H1 (cell line): ENCODE results near the gene SYNGR3. TPM values are rescaled to one million over a fixed set of nuclear protein-coding genes. Genes with fewer than 3 reads are reported as not detected.

Source experiments
- CTCF ChIA-PET: fragments of 300-600 bp; sonication (Branson Sonifier 250); formaldehyde crosslinking; loops from one replicate; lab custom pipeline; 2021; ENCODE audit not compliant: partially characterized antibody; lab: Charles Lee
- POLR2A ChIA-PET: fragments of 300-600 bp; sonication (Branson Sonifier 250); formaldehyde crosslinking; loops from one replicate; lab custom pipeline; 2021; ENCODE audit warnings: inconsistent platforms; ENCODE audit not compliant: partially characterized antibody; lab: Charles Lee
- DNase-seq, 2 experiments: peaks; one replicate each; pipeline versions ENCODE4 v3.0.0 to v3.0.0-alpha.2; 2010 to 2022; ENCODE audit warnings: low spot score in 2 of 2, low read depth in 1 of 2, mixed read lengths in 1 of 2
- FAIRE-seq: peaks from 2 replicates; lab custom pipeline; 2011; peaks lifted over from hg19 to GRCh38; lab: Jason Lieb, UNC
- H2AFZ ChIP-seq: 2 replicates; pipeline ENCODE4 v1.8.1; 2012; ENCODE audit warnings: low read length, inconsistent platforms
- H2AK5ac ChIP-seq: 2 replicates; pipeline ENCODE4 v1.6.1; 2013; ENCODE audit warnings: low read depth, low read length
- H2BK120ac ChIP-seq: replicated peaks from 2 replicates; pipeline ENCODE3; 2013; ENCODE audit warnings: low read depth, low read length, inconsistent platforms
- H2BK12ac ChIP-seq: 2 replicates; pipeline ENCODE4 v1.6.1; 2013; ENCODE audit warnings: low read depth, low read length
- H2BK15ac ChIP-seq: 2 replicates; pipeline ENCODE4 v1.6.1; 2013; ENCODE audit warnings: low read length
- H2BK20ac ChIP-seq: 2 replicates; pipeline ENCODE4 v1.6.1; 2013; ENCODE audit warnings: low read length
- H2BK5ac ChIP-seq: 2 replicates; pipeline ENCODE4 v1.6.1; 2013; ENCODE audit warnings: low read depth, low read length
- H3K14ac ChIP-seq: 2 replicates; pipeline ENCODE4 v1.6.1; 2013; ENCODE audit warnings: inconsistent platforms; ENCODE audit not compliant: insufficient read length
- H3K18ac ChIP-seq: 2 replicates; pipeline ENCODE4 v1.6.1; 2013; ENCODE audit warnings: low read length; ENCODE audit errors: extremely low read depth
- H3K23ac ChIP-seq: 2 replicates; pipeline ENCODE4 v1.6.1; 2013; ENCODE audit warnings: inconsistent platforms; ENCODE audit not compliant: insufficient read length
- H3K23me2 ChIP-seq: 2 replicates; pipeline ENCODE4 v1.6.1; 2013; ENCODE audit warnings: low read depth, low read length
- H3K27ac ChIP-seq: 2 replicates; pipeline ENCODE4 v1.6.1; 2011; ENCODE audit warnings: low read depth, low read length, inconsistent platforms
- H3K27me3 ChIP-seq, 4 experiments: replicated peaks in 1 of 4; 1 replicate in 1 of 4; 2 replicates in 3 of 4; pipeline versions ENCODE4 v1.6.1 to v1.8.1; 2011 to 2013; ENCODE audit warnings: low read length in 3 of 4, mild to moderate bottlenecking in 3 of 4, inconsistent platforms in 2 of 4, mixed read lengths in 2 of 4, moderate library complexity in 1 of 4; ENCODE audit not compliant: control insufficient read depth in 3 of 4, insufficient read depth in 3 of 4; ENCODE audit errors: extremely low read depth in 1 of 4
- H3K36me3 ChIP-seq, 4 experiments: 2 replicates each; pipeline versions ENCODE4 v1.6.1 to v1.8.1; 2011 to 2013; ENCODE audit warnings: mild to moderate bottlenecking in 4 of 4, low read length in 3 of 4, moderate library complexity in 2 of 4, control low read depth in 1 of 4, inconsistent platforms in 1 of 4; ENCODE audit not compliant: insufficient read depth in 4 of 4, control insufficient read depth in 2 of 4
- H3K4ac ChIP-seq: replicated peaks from 2 replicates; pipeline ENCODE3; 2013; ENCODE audit warnings: low read length, low read depth, mixed read lengths, inconsistent platforms; ENCODE audit not compliant: insufficient read length
- H3K4me1 ChIP-seq, 4 experiments: replicated peaks in 1 of 4; 1 replicate in 1 of 4; 2 replicates in 3 of 4; pipeline versions ENCODE4 v1.6.1 to v1.8.1; 2011 to 2013; ENCODE audit warnings: low read length in 3 of 4, inconsistent platforms in 2 of 4, mixed read lengths in 1 of 4; ENCODE audit not compliant: insufficient read depth in 4 of 4, control insufficient read depth in 3 of 4
- H3K4me2 ChIP-seq, 2 experiments: 2 replicates each; pipeline versions ENCODE4 v1.6.1 to v1.8.1; 2011 to 2013; ENCODE audit warnings: low read depth in 2 of 2, low read length in 2 of 2, control low read depth in 1 of 2, inconsistent platforms in 1 of 2, mild to moderate bottlenecking in 1 of 2; ENCODE audit not compliant: insufficient read depth in 1 of 2
- H3K4me3 ChIP-seq, 4 experiments: fragments of 200-600, 300-600 bp in 1 of 4; sonication (generic), shearing (Covaris generic), sonication (Bioruptor Twin) in 1 of 4; 2 replicates each; pipeline versions ENCODE4 v1.5.1 to v1.8.1; 2011 to 2016; ENCODE audit warnings: low read length in 4 of 4, low read depth in 3 of 4, control low read depth in 2 of 4, inconsistent platforms in 2 of 4, mild to moderate bottlenecking in 2 of 4, mixed read lengths in 1 of 4, moderate library complexity in 1 of 4; ENCODE audit not compliant: insufficient read depth in 2 of 4; ENCODE audit errors: extremely low read depth in 1 of 4
- H3K56ac ChIP-seq: replicated peaks from 2 replicates; pipeline ENCODE3; 2013; ENCODE audit warnings: low read depth, mild to moderate bottlenecking, mixed read lengths, low read length, inconsistent platforms; ENCODE audit not compliant: insufficient read length
- H3K79me1 ChIP-seq: 2 replicates; pipeline ENCODE4 v1.6.1; 2013; ENCODE audit warnings: low read depth, low read length, control low read depth
- H3K79me2 ChIP-seq, 2 experiments: 2 replicates each; pipeline versions ENCODE4 v1.6.1 to v1.8.1; 2012 to 2013; ENCODE audit warnings: low read length in 2 of 2, mild to moderate bottlenecking in 2 of 2, inconsistent platforms in 1 of 2; ENCODE audit not compliant: insufficient read depth in 2 of 2, control insufficient read depth in 1 of 2
- H3K9ac ChIP-seq, 4 experiments: replicated peaks in 1 of 4; 1 replicate in 1 of 4; 2 replicates in 3 of 4; pipeline versions ENCODE4 v1.6.1 to v1.8.1; 2011 to 2013; ENCODE audit warnings: low read depth in 3 of 4, low read length in 3 of 4, control low read depth in 2 of 4, mild to moderate bottlenecking in 2 of 4, moderate library complexity in 2 of 4, inconsistent platforms in 1 of 4; ENCODE audit errors: extremely low read depth in 1 of 4
- H3K9me3 ChIP-seq, 2 experiments: 2 replicates each; pipeline versions ENCODE4 v1.6.1 to v1.8.1; 2012 to 2013; ENCODE audit warnings: mild to moderate bottlenecking in 2 of 2, moderate library complexity in 2 of 2, control low read depth in 1 of 2, inconsistent platforms in 1 of 2, low read depth in 1 of 2, low read length in 1 of 2, mixed read lengths in 1 of 2; ENCODE audit not compliant: insufficient read depth in 2 of 2
- H4K20me1 ChIP-seq, 2 experiments: replicated peaks in 1 of 2; 2 replicates each; pipeline versions ENCODE3 to v1.8.1; 2011 to 2013; ENCODE audit warnings: inconsistent platforms in 2 of 2, low read length in 2 of 2, mild to moderate bottlenecking in 1 of 2; ENCODE audit not compliant: insufficient read depth in 2 of 2, control insufficient read depth in 1 of 2
- H4K5ac ChIP-seq: 2 replicates; pipeline ENCODE4 v1.6.1; 2013; ENCODE audit warnings: low read length, low read depth, mixed read lengths, inconsistent platforms; ENCODE audit not compliant: insufficient read length
- H4K8ac ChIP-seq: 2 replicates; pipeline ENCODE4 v1.8.0; 2013; ENCODE audit warnings: mild to moderate bottlenecking, moderate library complexity, low read length, inconsistent platforms; ENCODE audit not compliant: insufficient read depth; ENCODE audit errors: extremely low read depth
- H4K91ac ChIP-seq: replicated peaks from 2 replicates; pipeline ENCODE3; 2013; ENCODE audit warnings: low read length, mixed read lengths, inconsistent platforms; ENCODE audit not compliant: insufficient read length
- CEBPB ChIP-seq: IDR thresholded peaks from 2 replicates; pipeline ENCODE4 v1.6.1; 2012; ENCODE audit warnings: low read depth, low read length
- CHD2 ChIP-seq: IDR thresholded peaks from 2 replicates; pipeline ENCODE4 v1.6.1; 2012; ENCODE audit warnings: low read length, improper control_type of control experiment
- CTBP2 ChIP-seq: IDR thresholded peaks from 2 replicates; pipeline ENCODE4 v1.7.0; 2011; ENCODE audit warnings: borderline replicate concordance, mild to moderate bottlenecking, moderate library complexity, mixed read lengths, low read length; ENCODE audit not compliant: insufficient read depth, insufficient read length
- FOSL1 ChIP-seq: IDR thresholded peaks from 2 replicates; pipeline ENCODE4 v1.6.1; 2011; ENCODE audit warnings: mild to moderate bottlenecking, low read depth, low read length, moderate library complexity; ENCODE audit not compliant: insufficient read depth
- JUN ChIP-seq: IDR thresholded peaks from 2 replicates; pipeline ENCODE4 v1.6.1; 2011; ENCODE audit warnings: low read depth, mild to moderate bottlenecking, improper control_type of control experiment, low read length
- KDM4A ChIP-seq: IDR thresholded peaks from one replicate; pipeline ENCODE4 v1.7.1; 2012; ENCODE audit warnings: low read depth, mild to moderate bottlenecking, moderate library complexity, low read length, inconsistent platforms; ENCODE audit not compliant: severe bottlenecking
- PHF8 ChIP-seq: fragments of 200-600 bp; sonication (generic); conservative IDR thresholded peaks from 2 replicates; pipeline ENCODE4 v1.7.1; 2012; ENCODE audit warnings: low read depth, mild to moderate bottlenecking, inconsistent platforms, low read length, moderate library complexity
- RNF2 ChIP-seq: fragments of 200-900, 300-1000 bp; sonication (generic); IDR thresholded peaks from 2 replicates; pipeline ENCODE4 v1.7.1; 2016; ENCODE audit warnings: borderline replicate concordance, low read depth, mild to moderate bottlenecking, antibody characterized with exemption, low read length; ENCODE audit not compliant: poor library complexity, severe bottlenecking; ENCODE audit errors: missing control alignments
- SP1 ChIP-seq: IDR thresholded peaks from 2 replicates; pipeline ENCODE4 v1.6.1; 2011; ENCODE audit warnings: low read depth, low read length
- SP4 ChIP-seq: IDR thresholded peaks from 2 replicates; pipeline ENCODE4 v1.6.1; 2012; ENCODE audit warnings: low read length, inconsistent platforms
- TAF1 ChIP-seq: IDR thresholded peaks from 2 replicates; pipeline ENCODE4 v1.6.1; 2011; ENCODE audit warnings: mild to moderate bottlenecking, low read depth, low read length
- TEAD4 ChIP-seq: IDR thresholded peaks from 2 replicates; pipeline ENCODE4 v1.6.1; 2012; ENCODE audit warnings: low read depth, low read length, inconsistent platforms, mixed read lengths
- WGBS, 2 experiments: shearing (Covaris generic) in 1 of 2; methylation state at CpG; one replicate each; pipeline versions ENCODE4 v1.1.6 to v1.1.7; 2013 to 2015; ENCODE audit warnings: low lambda C conversion rate in 2 of 2, mixed read lengths in 2 of 2, inconsistent platforms in 1 of 2, low coverage in 1 of 2, missing lambda C conversion rate in 1 of 2; ENCODE audit not compliant: insufficient replicate concordance in 2 of 2, insufficient coverage in 1 of 2, insufficient read length in 1 of 2; ENCODE audit errors: extremely low coverage in 1 of 2, missing lambda C conversion rate in 1 of 2; 5-methylcytosine and 5-hydroxymethylcytosine counted together
- polyA plus RNA-seq, 7 experiments: library from polyadenylated mRNA; depleted of rRNA in 3 of 7; stranded (reverse) in 5 of 7; unstranded in 2 of 7; fragments of >200 nt in 5 of 7; fragments of 200-250 nt in 2 of 7; gene quantifications; 1 replicate in 5 of 7; 2 replicates in 1 of 7; 4 replicates in 1 of 7; pipeline versions ENCODE4 v1.2.1 to v1.2.3, GENCODE V29; 2011 to 2013; ENCODE audit warnings: missing spikeins in 2 of 7, mixed read lengths in 2 of 7
- total RNA-seq: library from RNA; stranded (reverse); fragmentation: NEBNext Ultra II Directional; extraction: Animal tissue kit (Norgen Biotek cat#: 25700); gene quantifications from 2 replicates; pipeline ENCODE4 v1.2.1, GENCODE V29; 2021

SYNGR3 gene
- total and polyA plus RNA-seq, 2 of the 8 experiments (the other 6 are each of a cell fraction or from before 2014, with no cell fraction given): 36.2 to 49.9 TPM

GRCh38 chr16:1968146-1968953 lies 21.4 kb upstream of the SYNGR3 start:
- no peak overlapping the region for H3K4ac ChIP-seq
- H3K27ac ChIP-seq: no peak overlapping the region
- CTCF ChIA-PET: interaction anchor here (0.5 to 2.5 kb wide), 8 partner anchors 14 to 1011 kb away, joined by 3 to 7 read pairs (median 3); no protein-coding TSS in a partner anchor
- TF ChIP-seq CEBPB: no peak
- no peak for TF ChIP-seq FOSL1
- no peak for TF ChIP-seq JUN
- no peak for TF ChIP-seq KDM4A
- TF ChIP-seq SP4: no peak
- TF ChIP-seq PHF8: no peak
- no peak for TF ChIP-seq CHD2
- TF ChIP-seq CTBP2: no peak
- TF ChIP-seq RNF2: no peak
- no peak for TF ChIP-seq SP1
- no peak for TF ChIP-seq TEAD4
- no peak for TF ChIP-seq TAF1

More at GRCh38 chr16:1968146-1968953, 21.4 kb upstream of the SYNGR3 start:
- no peak overlapping the region for H2AK5ac ChIP-seq
- H4K91ac ChIP-seq: no peak overlapping the region
- peaks cover 12 to 34% of the 10 kb centered on the region in 2 experiments for H3K79me2 ChIP-seq
- no peak overlapping the region for H2BK15ac ChIP-seq
- no peak overlapping the region for H3K56ac ChIP-seq
- 92% methylated on average over 34 of the region's 41 CpGs; no CpG with 5 or more reads in 1 of the 2 experiments for WGBS, 2 experiments
- no peak overlapping the region for H3K14ac ChIP-seq
- H3K23ac ChIP-seq: no peak overlapping the region
- POLR2A ChIA-PET: interaction anchor here (0.8 to 19.8 kb wide), 12 partner anchors 8 to 187 kb away, joined by 3 to 736 read pairs (median 3); partner anchors contain the start of genes GFER, MSRB1, NDUFB10 and NOXO1
- no peak overlapping the region for H3K4me3 ChIP-seq
- H4K8ac ChIP-seq: no peak overlapping the region
- H2BK5ac ChIP-seq: no peak overlapping the region
- no peak overlapping the region for H2BK12ac ChIP-seq
- H4K20me1 ChIP-seq: peaks cover 9 to 14% of the 10 kb centered on the region in 2 experiments
- H3K79me1 ChIP-seq: peaks cover 18% of the 10 kb centered on the region
- H3K23me2 ChIP-seq: peaks cover 19% of the 10 kb centered on the region
- no peak overlapping the region for H2BK120ac ChIP-seq
- DNase-seq (no peak), FAIRE-seq (no peak)
- no peaks in the 10 kb centered on the region for H3K27me3 ChIP-seq
- H3K4me2 ChIP-seq: no peak overlapping the region
- H3K9ac ChIP-seq: no peak overlapping the region
- no peaks in the 10 kb centered on the region for H3K9me3 ChIP-seq
- H2AFZ ChIP-seq: no peak overlapping the region
- H3K18ac ChIP-seq: no peak overlapping the region
- no peak overlapping the region for H4K5ac ChIP-seq
- H3K36me3 ChIP-seq: peaks cover 5 to 9% (median 6%) of the 10 kb centered on the region in 4 experiments; a peak in 7 of 8 replicates
- H3K4me1 ChIP-seq: peaks cover 0 to 15% (median 10%) of the 10 kb centered on the region in 4 experiments; a peak in 5 of 7 replicates
- H2BK20ac ChIP-seq: no peak overlapping the region
